Endodermal cell (in vitro differentiated cells): Measurements from ENCODE around the gene GNA12. TPM values are rescaled to one million over a fixed set of nuclear protein-coding genes. Genes with fewer than 3 reads are reported as not detected.
A peak's percentile ranks its signal among the peaks of the same experiment; 100 is the strongest.

Source experiments
- DNase-seq: peaks from one replicate; pipeline ENCODE4 v3.0.0-alpha.2; 2017
- H3K27ac ChIP-seq: 2 replicates; pipeline ENCODE4 v1.5.1; 2013; ENCODE audit warnings: mild to moderate bottlenecking, low read depth, low read length, moderate library complexity
- H3K27me3 ChIP-seq: 2 replicates; pipeline ENCODE4 v1.6.1; 2013; ENCODE audit warnings: mild to moderate bottlenecking, low read length, moderate library complexity; ENCODE audit not compliant: insufficient read depth, control insufficient read depth, poor library complexity, severe bottlenecking
- H3K36me3 ChIP-seq: 2 replicates; pipeline ENCODE4 v1.7.0; 2013; ENCODE audit warnings: mild to moderate bottlenecking, low read length, moderate library complexity; ENCODE audit not compliant: control insufficient read depth, insufficient read depth
- H3K4me1 ChIP-seq: one replicate; pipeline ENCODE4 v1.7.0; 2013; ENCODE audit warnings: low read length; ENCODE audit not compliant: control insufficient read depth, insufficient read depth
- H3K4me3 ChIP-seq: 2 replicates; pipeline ENCODE4 v1.5.1; 2013; ENCODE audit warnings: mild to moderate bottlenecking, low read length, moderate library complexity
- H3K9ac ChIP-seq: 2 replicates; pipeline ENCODE4 v1.6.1; 2013; ENCODE audit warnings: mild to moderate bottlenecking, low read length, moderate library complexity; ENCODE audit not compliant: poor library complexity, severe bottlenecking; ENCODE audit errors: extremely low read depth
- H3K9me3 ChIP-seq: 2 replicates; pipeline ENCODE4 v1.6.1; 2013; ENCODE audit warnings: mild to moderate bottlenecking, low read length, moderate library complexity; ENCODE audit not compliant: control insufficient read depth
- H3K27ac Mint-ChIP-seq: 2 replicates; pipeline ENCODE4 v1.8.0; 2020; ENCODE audit warnings: mixed read lengths
- H3K27me3 Mint-ChIP-seq: 2 replicates; pipeline ENCODE4 v1.8.0; 2021; ENCODE audit warnings: mild to moderate bottlenecking, mixed read lengths; ENCODE audit not compliant: insufficient read depth
- H3K36me3 Mint-ChIP-seq: 2 replicates; pipeline ENCODE4 v1.8.0; 2020; ENCODE audit warnings: low read depth, mixed read lengths
- H3K4me1 Mint-ChIP-seq: 2 replicates; pipeline ENCODE4 v1.8.0; 2020; ENCODE audit warnings: mixed read lengths
- H3K4me3 Mint-ChIP-seq: 2 replicates; pipeline ENCODE4 v1.8.0; 2020; ENCODE audit warnings: mild to moderate bottlenecking, moderate library complexity, mixed read lengths
- H3K9me3 Mint-ChIP-seq: 2 replicates; pipeline ENCODE4 v1.8.0; 2020; ENCODE audit warnings: mild to moderate bottlenecking, mixed read lengths
- CTCF ChIP-seq: fragments of 200-600 bp; sonication (generic); conservative IDR thresholded peaks from 2 replicates; pipeline ENCODE4 v1.5.0; 2021; ENCODE audit warnings: antibody characterized with exemption, mild to moderate bottlenecking
- WGBS, 2 experiments: methylation state at CpG; one replicate each; pipeline versions ENCODE4 v1.1.5 to v1.1.7; 2013; ENCODE audit warnings: missing lambda C conversion rate in 2 of 2, mixed read lengths in 1 of 2; ENCODE audit not compliant: insufficient coverage in 1 of 2, insufficient read length in 1 of 2; 5-methylcytosine and 5-hydroxymethylcytosine counted together
- total RNA-seq, 2 donors: library from RNA; stranded (reverse); fragmentation: NEBNext Ultra II Directional in 1 of 2; extraction: Animal tissue kit (Norgen Biotek cat#: 25700) in 1 of 2; gene quantifications; 2 replicates in 1 of 2; 3 replicates in 1 of 2; pipeline ENCODE4 v1.2.1, GENCODE V29; 2021

The GNA12 gene
- total RNA-seq, 2 donors from 2014 or later = 55.0 to 64.7 TPM

GRCh38 chr7:2774935-2775334 lies 69.2 kb downstream of the GNA12 start:
- Mint-ChIP-seq H3K4me3 (no peak overlapping the region), H3K4me1 (peaks cover 25% of the 10 kb centered on the region), H3K9me3 (no peaks in the 10 kb centered on the region), H3K36me3 (peaks cover 38% of the 10 kb centered on the region), H3K27me3 (no peaks in the 10 kb centered on the region), H3K27ac (peak overlapping the region; percentile 18)
- Histone ChIP-seq H3K27me3 (no peaks in the 10 kb centered on the region), H3K27ac (no peak overlapping the region), H3K9me3 (no peaks in the 10 kb centered on the region), H3K4me1 (no peaks in the 10 kb centered on the region), H3K4me3 (no peak overlapping the region), H3K9ac (no peak overlapping the region), H3K36me3 (peaks cover 55% of the 10 kb centered on the region)
- TF ChIP-seq CTCF = no peak
- WGBS, 2 experiments = 93 to 96% methylated on average over 4 to 7 of the region's 7 CpGs
- no peak for DNase-seq

GRCh38 chr7:2774280-2774679 lies 69.8 kb downstream of the GNA12 start:
- Mint-ChIP-seq H3K4me1 (peaks cover 25% of the 10 kb centered on the region), H3K27ac (no peak overlapping the region), H3K27me3 (no peaks in the 10 kb centered on the region), H3K9me3 (no peaks in the 10 kb centered on the region), H3K4me3 (no peak overlapping the region), H3K36me3 (peaks cover 40% of the 10 kb centered on the region)
- TF ChIP-seq CTCF = no peak
- Histone ChIP-seq H3K27me3 (no peaks in the 10 kb centered on the region), H3K4me1 (no peaks in the 10 kb centered on the region), H3K36me3 (peaks cover 55% of the 10 kb centered on the region), H3K9me3 (no peaks in the 10 kb centered on the region), H3K4me3 (no peak overlapping the region), H3K27ac (no peak overlapping the region), H3K9ac (no peak overlapping the region)
- WGBS, 2 experiments = 90 to 92% methylated on average over 4 to 6 of the region's 6 CpGs
- no peak for DNase-seq

DNA sequence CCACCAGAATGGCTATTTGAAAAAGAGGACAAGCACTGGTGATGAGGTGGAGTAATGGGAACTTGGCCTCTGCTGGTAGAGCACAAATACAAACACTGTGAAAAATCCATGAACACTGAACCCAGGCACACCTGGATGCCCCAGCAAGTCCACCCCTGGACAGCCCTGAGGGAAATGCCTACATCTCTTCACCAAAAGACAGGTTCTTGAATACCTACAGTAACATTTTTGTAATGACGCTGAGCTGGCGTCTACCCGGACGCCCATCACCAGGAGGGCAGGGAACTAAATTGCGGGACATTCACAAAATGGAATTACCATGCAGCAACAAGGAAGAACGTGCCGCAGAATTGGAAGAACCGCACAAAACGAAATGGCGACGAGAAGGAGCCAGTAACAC lies 70.5 kb downstream of the GNA12 start:
- Mint-ChIP-seq H3K27me3 (no peaks in the 10 kb centered on the region), H3K4me1 (peaks cover 19% of the 10 kb centered on the region), H3K4me3 (no peak overlapping the region), H3K27ac (no peak overlapping the region), H3K9me3 (no peaks in the 10 kb centered on the region), H3K36me3 (peaks cover 40% of the 10 kb centered on the region)
- H3K36me3 ChIP-seq = peaks cover 51% of the 10 kb centered on the region
- no peak for TF ChIP-seq CTCF
- H3K4me1 ChIP-seq = no peaks in the 10 kb centered on the region
- no peak overlapping the region for H3K27ac ChIP-seq
- no peak overlapping the region for H3K4me3 ChIP-seq
- no peaks in the 10 kb centered on the region for H3K27me3 ChIP-seq
- H3K9me3 ChIP-seq = no peaks in the 10 kb centered on the region
- no peak for DNase-seq
- H3K9ac ChIP-seq = no peak overlapping the region
- WGBS, 2 experiments = 93 to 98% methylated on average over 11 of the region's 11 CpGs
